ENCODE results near the gene SRGAP2C.
"Not testable (repeated sequence)": the region's sequence is repeated elsewhere in the genome, so short reads cannot be mapped to it uniquely, and the experiment has no call there.

Gene SRGAP2C

GRCh38 chr1:121374851-121375367 is 190.1 kb downstream of the SRGAP2C start:
- in situ Hi-C loops (cut with HindIII; ENCODE audit: low sequenced_read_pairs), result not testable (repeated sequence)

GRCh38 chr1:121376986-121377385 is 192.2 kb downstream of the SRGAP2C start:
- in situ Hi-C loops (cut with HindIII; ENCODE audit: low sequenced_read_pairs), result not testable (repeated sequence)

- in situ Hi-C loops (cut with HindIII; ENCODE audit: low sequenced_read_pairs), result not testable (repeated sequence)
Observed at GRCh38 chr1:121378757-121379156, 194.0 kb downstream of the SRGAP2C start.

GRCh38 chr1:121384754-121385153 is 200.0 kb downstream of the SRGAP2C start:
- in situ Hi-C loops (cut with HindIII; ENCODE audit: low sequenced_read_pairs), result not testable (repeated sequence)

- in situ Hi-C loops (cut with HindIII; ENCODE audit: low sequenced_read_pairs), result not testable (repeated sequence)
Observed at GRCh38 chr1:121385162-121385561, 200.4 kb downstream of the SRGAP2C start.

DNA sequence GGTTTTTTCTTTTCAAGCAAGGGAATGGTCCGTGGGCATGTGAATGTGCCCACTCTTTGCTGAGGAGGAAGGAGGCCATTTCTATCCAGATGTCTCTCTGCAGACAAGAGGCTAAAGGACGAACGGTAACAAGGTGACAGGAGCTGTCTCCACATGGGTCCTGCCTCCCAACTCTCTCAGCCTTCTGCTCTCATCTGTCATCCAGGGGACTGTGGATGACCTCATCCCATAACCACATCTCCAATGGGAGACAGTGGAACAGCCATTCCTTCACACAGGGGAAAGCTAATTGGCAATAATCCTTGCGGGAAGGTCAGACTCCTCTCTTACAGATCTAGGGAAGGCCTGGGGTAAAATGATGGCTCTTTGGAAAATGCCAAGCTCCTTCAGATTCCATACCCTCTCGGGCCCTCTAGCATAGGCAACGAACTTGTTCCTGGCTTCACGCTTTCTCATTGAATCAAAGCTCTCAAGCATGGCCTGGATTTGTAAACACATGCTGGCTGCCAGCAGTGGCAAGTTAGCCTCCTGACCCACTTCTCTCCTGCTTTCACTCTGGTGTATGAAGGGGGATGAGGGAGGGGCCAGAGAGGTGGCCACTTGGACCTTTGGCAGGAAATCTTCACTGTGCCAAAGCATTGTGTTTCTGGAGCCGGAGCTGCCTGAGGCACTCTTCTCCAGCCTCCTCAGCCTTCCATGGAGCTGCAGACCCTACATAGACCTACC is 201.0 kb downstream of the SRGAP2C start:
- in situ Hi-C loops (cut with HindIII; ENCODE audit: low sequenced_read_pairs), result not testable (repeated sequence)

DNA sequence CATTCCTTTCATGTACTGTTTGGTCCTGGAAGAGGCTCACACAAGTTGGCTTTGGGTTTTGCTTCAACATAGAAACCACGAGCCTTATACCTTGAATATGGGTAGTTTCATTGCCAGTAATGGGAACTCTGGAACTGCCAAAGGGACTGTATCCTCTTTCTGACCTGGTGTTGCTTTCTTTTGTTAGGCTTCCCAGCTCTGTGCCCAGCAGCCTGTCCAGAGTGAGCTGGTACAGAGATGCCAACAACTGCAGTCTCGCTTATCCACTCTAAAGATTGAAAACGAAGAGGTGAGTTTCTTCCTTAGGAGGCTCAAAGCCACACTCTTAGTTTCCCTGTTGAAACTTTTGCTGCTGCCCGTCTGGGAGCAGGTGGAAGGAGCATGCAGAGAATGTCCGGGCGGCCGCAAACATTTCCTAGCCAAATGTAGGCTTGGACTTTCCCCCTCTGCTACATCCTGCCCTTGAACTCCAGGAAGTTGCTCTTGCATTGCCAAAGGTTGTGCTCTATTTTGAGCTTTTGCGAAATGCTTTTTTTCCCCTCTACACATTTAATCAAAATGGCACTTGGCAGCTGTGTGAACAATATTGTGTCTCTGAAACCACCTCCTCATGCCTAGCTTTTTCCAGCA is 201.7 kb downstream of the SRGAP2C start:
- in situ Hi-C loops (cut with HindIII; ENCODE audit: low sequenced_read_pairs), result not testable (repeated sequence)

GRCh38 chr1:121389895-121390560 is 205.3 kb downstream of the SRGAP2C start:
- in situ Hi-C loops (cut with HindIII; ENCODE audit: low sequenced_read_pairs), result not testable (repeated sequence)

GRCh38 chr1:121392130-121392529 is 207.4 kb downstream of the SRGAP2C start:
- in situ Hi-C loops (cut with HindIII; ENCODE audit: low sequenced_read_pairs), result not testable (repeated sequence)

DNA sequence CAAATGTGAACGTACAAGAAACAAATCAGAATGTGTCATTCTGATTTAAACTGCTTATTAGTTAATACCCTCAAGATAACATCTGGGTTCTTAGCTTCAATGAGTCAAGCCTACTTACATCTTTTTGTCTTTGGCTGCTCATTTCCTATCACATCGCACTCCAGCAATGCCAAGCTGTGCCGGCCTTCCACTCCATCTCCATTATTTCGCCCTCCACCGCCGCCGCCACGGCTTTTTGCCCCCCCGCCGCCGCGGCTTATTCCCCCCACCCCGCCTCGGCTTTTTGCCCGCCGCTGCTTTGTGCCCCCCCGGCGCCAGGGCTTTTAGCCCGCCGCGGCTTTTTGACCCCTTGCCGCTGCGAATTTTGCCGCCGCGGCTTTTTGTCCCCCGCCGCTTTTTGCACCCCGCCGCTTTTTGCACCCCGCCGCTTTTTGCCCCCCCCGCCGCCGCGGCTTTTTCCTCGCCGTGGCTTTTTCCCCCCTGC is 211.0 kb downstream of the SRGAP2C start:
- in situ Hi-C loops (cut with HindIII; ENCODE audit: low sequenced_read_pairs), result not testable (repeated sequence)

DNA sequence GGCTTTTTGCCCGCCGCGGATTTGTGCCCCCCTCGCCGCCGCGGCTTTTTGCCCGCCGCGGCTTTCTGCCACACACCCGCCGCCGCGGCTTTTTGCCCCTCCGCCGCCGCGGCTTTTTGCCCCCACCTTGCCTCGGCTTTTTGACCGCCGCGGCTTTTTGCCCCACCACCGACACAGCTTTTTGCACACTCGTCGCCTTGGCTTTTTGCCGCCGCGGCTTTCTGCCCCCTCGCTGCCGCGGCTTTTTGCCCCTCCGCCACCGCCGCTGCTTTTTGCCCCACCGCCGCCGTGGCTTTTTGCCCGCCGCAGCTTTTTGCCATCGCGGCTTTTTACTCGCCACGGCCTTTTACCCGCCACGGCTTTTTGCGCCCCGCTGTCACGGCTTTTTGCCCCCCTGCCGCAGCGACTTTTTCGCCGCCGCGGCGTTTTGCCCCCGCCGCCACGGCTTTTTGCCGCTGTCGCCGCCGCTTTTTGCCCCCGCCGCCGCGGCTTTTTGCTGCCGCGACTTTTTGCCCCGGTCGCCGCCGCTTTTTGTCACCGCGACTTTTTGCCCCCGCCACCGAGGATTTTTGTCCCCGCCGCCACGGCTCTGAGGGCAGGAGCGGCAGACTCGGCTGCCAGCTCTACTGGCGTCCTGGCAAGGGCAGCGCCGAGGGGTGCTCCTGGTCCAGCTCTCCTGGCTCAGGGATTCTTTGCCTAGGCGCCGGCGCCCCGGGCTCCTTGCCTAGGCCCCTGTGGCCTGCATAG is 211.7 kb downstream of the SRGAP2C start:
- in situ Hi-C loops (cut with HindIII; ENCODE audit: low sequenced_read_pairs), result not testable (repeated sequence)

DNA sequence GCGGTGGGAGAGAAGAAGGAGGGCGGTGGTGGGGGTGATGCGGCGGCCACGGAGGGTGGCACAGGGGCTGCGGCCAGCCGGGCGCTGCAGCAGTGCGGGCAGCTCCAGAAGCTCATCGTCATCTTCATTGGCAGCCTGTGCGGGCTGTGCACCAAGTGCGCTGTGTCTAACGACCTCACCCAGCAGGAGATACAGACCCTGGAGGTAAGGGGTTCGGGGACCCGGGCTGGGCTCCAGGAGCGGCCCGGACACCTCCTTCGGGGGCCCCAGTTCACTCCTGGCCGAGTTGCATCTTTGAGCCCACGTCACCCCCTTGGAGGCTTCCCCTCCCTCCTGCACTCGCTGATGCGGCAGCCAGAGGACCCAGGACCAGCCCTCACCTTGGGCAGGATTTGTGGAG is 212.3 kb downstream of the SRGAP2C start:
- in situ Hi-C loops (cut with HindIII; ENCODE audit: low sequenced_read_pairs), result not testable (repeated sequence)

GRCh38 chr1:121399193-121399592 is 214.4 kb downstream of the SRGAP2C start:
- in situ Hi-C loops (cut with HindIII; ENCODE audit: low sequenced_read_pairs), result not testable (repeated sequence)

GRCh38 chr1:121400108-121400507 is 215.3 kb downstream of the SRGAP2C start:
- in situ Hi-C loops (cut with HindIII; ENCODE audit: low sequenced_read_pairs), result not testable (repeated sequence)

DNA sequence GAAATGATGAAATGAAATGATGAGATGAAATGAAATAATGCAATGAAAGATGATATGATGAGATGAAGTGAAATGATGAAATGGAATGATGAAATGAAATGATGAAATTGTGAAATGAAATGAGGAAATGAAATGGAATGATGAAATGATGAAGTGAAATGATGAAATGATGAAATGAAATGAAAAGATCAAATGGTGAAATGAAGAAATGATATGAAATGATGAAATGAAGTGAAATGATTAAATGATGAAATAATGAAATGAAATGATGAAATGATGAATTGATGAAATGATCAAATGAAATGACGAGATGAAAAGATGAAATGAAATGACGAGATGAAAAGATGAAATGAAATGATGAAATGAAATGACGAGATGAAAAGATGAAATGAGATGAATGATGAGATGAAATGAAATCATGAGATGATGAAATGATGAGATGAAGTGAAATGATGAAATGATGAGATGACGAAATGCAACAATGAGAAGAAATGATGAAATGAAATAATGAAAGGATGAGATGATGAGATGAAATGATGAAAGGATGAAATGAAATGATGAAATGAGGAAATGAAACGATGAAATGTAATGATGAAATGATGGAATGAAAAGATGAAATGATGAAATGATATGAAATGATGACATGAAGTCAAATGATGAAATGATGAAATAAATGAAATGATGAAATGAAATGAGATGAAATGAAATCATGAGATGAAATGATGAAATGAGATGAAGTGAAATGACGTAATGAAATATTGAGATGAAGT is 216.0 kb downstream of the SRGAP2C start:
- in situ Hi-C loops (cut with HindIII; ENCODE audit: low sequenced_read_pairs), result not testable (repeated sequence)

DNA sequence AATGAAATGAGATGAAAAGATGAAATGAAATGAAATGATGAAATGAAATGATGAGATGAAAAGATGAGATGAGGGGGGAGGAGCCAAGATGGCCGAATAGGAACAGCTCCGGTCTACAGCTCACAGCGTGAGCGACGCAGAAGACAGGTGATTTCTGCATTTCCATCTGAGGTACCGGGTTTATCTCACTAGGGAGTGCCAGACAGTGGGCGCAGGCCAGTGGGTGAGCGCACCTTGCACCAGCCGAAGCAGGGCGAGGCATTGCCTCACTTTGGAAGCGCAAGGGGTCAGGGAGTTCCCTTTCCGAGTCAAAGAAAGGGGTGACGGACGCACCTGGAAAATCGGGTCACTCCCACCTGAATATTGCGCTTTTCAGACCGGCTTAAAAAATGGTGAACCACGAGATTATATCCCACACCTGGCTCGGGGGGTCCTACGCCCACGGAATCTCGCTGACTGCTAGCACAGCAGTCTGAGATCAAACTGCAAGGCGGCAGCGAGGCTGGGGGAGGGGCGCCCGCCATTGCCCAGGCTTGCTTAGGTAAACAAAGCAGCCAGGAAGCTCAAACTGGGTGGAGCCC is 216.7 kb downstream of the SRGAP2C start:
- in situ Hi-C loops (cut with HindIII; ENCODE audit: low sequenced_read_pairs), result not testable (repeated sequence)

DNA sequence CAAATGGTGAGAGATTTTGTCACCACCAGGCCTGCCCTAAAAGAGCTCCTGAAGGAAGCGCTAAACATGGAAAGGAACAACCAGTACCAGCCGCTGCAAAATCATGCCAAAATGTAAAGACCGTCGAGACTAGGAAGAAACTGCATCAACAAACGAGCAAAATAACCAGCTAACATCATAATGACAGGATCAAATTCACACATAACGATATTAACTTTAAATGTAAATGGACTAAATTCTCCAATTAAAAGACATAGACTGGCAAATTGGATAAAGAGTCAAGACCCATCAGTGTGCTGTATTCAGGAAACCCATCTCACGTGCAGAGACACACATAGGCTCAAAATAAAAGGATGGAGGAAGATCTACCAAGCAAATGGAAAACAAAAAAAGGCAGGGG is 218.5 kb downstream of the SRGAP2C start:
- in situ Hi-C loops (cut with HindIII; ENCODE audit: low sequenced_read_pairs), result not testable (repeated sequence)

DNA sequence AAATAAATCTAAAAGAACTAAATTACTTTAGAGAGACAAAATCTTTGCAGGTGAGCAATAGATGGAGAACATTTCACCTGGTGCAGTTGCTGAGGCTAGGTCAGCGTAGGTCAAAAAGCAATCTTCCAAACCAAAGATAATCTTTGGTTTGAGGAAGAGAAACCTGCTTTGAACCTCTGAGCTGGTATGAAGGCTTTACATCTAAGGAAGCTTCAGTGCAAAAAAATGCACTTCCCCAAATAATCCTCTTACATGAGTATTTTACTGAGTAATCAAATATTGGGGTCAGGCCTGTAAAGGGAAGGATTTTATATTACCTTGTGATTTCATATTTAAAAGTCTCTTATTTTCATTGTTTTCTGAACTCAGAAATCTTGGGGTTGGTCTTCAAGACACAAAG is 223.6 kb downstream of the SRGAP2C start:
- in situ Hi-C loops (cut with HindIII; ENCODE audit: low sequenced_read_pairs), result no loop called here

GRCh38 chr1:121413821-121414220 is 229.0 kb downstream of the SRGAP2C start:
- in situ Hi-C loops (cut with HindIII; ENCODE audit: low sequenced_read_pairs), result no loop called here

DNA sequence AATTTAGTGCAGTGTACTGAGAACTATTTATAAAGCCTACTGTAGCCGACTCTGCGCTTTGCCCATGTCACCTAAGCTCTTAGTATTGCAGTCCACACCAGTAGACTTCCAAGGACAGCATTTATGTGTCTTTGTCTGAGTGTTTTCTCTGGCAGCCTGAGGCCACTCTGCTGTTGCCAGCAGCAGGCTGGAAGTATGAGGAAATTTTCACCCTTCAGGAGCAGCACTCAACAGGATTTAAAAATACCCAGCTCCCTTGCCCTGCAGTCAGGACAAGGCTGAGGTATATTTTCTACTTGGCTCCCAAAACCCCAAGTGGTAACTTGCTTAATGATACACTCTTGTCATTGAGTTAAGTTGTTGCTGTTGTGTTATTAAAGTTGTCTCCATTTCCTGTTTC is 230.1 kb downstream of the SRGAP2C start:
- in situ Hi-C loops (cut with HindIII; ENCODE audit: low sequenced_read_pairs), result no loop called here

Data from DLD1 (cell line).